Activated naive CD8-positive, alpha-beta T cell treated with anti-CD3 and anti-CD28 coated beads, Interleukin-2, amount 10 ng/mL, durations not matched to agents 7 days and 5 days (primary cell): Measurements from ENCODE around the gene SLC16A3. TPM values are rescaled to one million over a fixed set of nuclear protein-coding genes. Genes with fewer than 3 reads are reported as not detected.
"Not testable (repeated sequence)": the region's sequence is repeated elsewhere in the genome, so short reads cannot be mapped to it uniquely, and the experiment has no call there.

ENCODE experiments used
- ATAC-seq: fragments of 150-1000 bp; cut with Tn5 transposase; one replicate; pipeline ENCODE4 v1.10.0; 2021; ENCODE audit warnings: low read depth, moderate library complexity
- POLR2A ChIA-PET: fragments of 350-600 bp; sonication (Branson Sonifier 250); formaldehyde crosslinking; loops from one replicate; lab custom pipeline; 2021; ENCODE audit warnings: antibody characterized with exemption; lab: Charles Lee
- DNase-seq: peaks from one replicate; pipeline ENCODE4 v3.0.0; 2021
- H3K27ac Mint-ChIP-seq: one replicate; pipeline ENCODE4 v1.8.0; 2022; ENCODE audit warnings: mild to moderate bottlenecking, mixed read lengths
- H3K27me3 Mint-ChIP-seq: one replicate; pipeline ENCODE4 v1.8.0; 2022; ENCODE audit warnings: mild to moderate bottlenecking, moderate library complexity, mixed read lengths
- H3K36me3 Mint-ChIP-seq: one replicate; pipeline ENCODE4 v1.8.0; 2021; ENCODE audit warnings: mild to moderate bottlenecking, mixed read lengths
- H3K4me1 Mint-ChIP-seq: one replicate; pipeline ENCODE4 v1.8.0; 2021; ENCODE audit warnings: mixed read lengths
- H3K4me3 Mint-ChIP-seq: one replicate; pipeline ENCODE4 v1.8.0; 2022; ENCODE audit warnings: mild to moderate bottlenecking, moderate library complexity, mixed read lengths
- H3K9me3 Mint-ChIP-seq: one replicate; pipeline ENCODE4 v1.8.0; 2021; ENCODE audit warnings: mixed read lengths
- total RNA-seq, 2 experiments: library from RNA; stranded (reverse); gene quantifications; one replicate each; pipeline ENCODE4 v1.2.3, GENCODE V29; 2021

SLC16A3 gene
- total RNA-seq, 2 experiments from 2014 or later = 195 to 211 TPM

DNA sequence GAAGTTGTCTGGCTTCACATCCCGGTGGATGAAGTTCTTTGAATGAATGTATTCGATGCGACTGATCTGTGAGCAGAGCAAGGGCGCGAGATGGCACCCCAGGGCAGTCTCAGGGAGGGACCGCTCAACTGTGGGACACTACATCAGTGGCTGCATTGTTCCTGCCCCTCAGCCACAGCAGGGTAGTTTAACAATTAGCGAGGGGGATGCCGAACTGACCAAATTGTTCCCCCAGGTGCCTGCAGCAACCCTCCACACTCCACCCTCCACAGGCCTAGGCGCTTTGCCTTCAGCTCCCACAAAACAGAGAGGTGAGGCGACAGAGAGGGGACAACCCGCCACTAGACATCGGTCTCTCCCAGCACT, 24.3 kb downstream of the SLC16A3 start:
- no peak for DNase-seq
- POLR2A ChIA-PET = interaction anchor here (1.1 kb wide), 1 partner anchor 39 kb away, joined by 5 read pairs; no protein-coding TSS in a partner anchor
- Mint-ChIP-seq H3K36me3 (peaks cover 53% of the 10 kb centered on the region), H3K4me3 (no peak overlapping the region), H3K4me1 (peaks cover 9% of the 10 kb centered on the region), H3K9me3 (peaks cover 2% of the 10 kb centered on the region), H3K27ac (no peak overlapping the region), H3K27me3 (no peaks in the 10 kb centered on the region)
- no peak for ATAC-seq

DNA sequence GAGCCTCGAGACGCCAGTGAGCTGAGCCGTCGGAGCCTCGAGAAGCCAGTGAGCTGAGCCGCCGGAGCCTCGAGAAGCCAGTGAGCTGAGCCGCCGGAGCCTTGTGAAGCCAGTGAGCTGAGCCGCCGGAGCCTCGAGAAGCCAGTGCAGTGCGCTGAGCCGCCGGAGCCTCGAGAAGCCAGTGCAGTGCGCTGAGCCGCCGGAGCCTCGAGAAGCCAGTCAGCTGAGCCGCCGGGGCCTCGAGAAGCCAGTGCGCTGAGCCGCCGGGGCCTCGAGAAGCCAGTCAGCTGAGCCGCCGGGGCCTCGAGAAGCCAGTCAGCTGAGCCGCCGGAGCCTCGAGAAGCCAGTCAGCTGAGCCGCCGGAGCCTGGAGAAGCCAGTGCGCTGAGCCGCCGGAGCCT, 25.3 kb downstream of the SLC16A3 start:
- H3K27me3 Mint-ChIP-seq, H3K27ac Mint-ChIP-seq, ATAC-seq, H3K4me3 Mint-ChIP-seq, DNase-seq, H3K9me3 Mint-ChIP-seq, H3K4me1 Mint-ChIP-seq: not testable (repeated sequence)
- POLR2A ChIA-PET = interaction anchor here (1.1 kb wide), 1 partner anchor 38 kb away, joined by 5 read pairs; no protein-coding TSS in a partner anchor
- H3K36me3 Mint-ChIP-seq = peaks cover 55% of the 10 kb centered on the region

DNA sequence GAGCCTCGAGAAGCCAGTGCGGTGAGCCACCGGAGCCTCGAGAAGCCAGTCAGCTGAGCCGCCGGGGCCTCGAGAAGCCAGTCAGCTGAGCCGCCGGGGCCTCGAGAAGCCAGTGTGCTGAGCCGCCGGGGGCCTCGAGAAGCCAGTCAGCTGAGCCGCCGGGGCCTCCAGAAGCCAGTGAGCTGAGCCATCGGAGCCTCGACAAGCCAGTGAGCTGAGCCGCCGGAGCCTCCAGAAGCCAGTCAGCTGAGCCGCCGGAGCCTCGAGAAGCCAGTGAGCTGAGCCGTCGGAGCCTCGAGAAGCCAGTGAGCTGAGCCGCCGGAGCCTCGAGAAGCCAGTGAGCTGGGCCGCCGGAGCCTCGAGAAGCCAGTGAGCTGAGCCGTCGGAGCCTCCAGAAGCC, 25.9 kb downstream of the SLC16A3 start:
- H3K9me3 Mint-ChIP-seq, DNase-seq, H3K4me1 Mint-ChIP-seq, POLR2A ChIA-PET, H3K27ac Mint-ChIP-seq, H3K4me3 Mint-ChIP-seq, ATAC-seq, H3K27me3 Mint-ChIP-seq: not testable (repeated sequence)
- peaks cover 54% of the 10 kb centered on the region for H3K36me3 Mint-ChIP-seq

DNA sequence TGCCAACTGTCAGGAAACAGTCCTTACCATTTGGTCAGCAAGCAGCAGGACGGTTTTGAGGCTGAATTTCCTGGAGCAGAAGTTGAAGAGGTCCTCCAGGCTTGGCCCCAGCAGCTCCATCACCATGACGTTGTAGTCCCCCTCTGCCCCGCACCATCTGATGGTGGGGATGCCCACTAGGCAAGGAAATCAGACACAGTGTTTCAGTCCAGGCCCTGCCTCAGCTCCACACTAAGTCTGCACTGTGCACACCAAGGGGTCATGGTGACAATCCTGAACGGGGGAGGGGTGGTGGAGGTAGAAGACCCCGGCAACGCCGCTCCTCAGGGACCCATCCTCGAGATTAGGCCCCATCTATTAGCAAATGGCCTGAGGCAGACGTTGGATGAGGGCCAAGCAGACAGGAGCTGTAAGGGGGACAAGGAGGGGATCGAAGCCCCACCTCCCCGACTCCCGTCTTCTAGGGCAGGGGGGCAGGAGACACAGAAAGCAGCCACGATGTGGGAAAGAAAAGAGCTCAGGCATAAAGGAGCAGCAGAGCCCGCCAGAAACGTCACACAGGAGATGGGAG, 26.6 kb downstream of the SLC16A3 start:
- peaks cover 62% of the 10 kb centered on the region for H3K36me3 Mint-ChIP-seq
- ATAC-seq (no peak), DNase-seq (no peak)
- POLR2A ChIA-PET = no interaction called here
- no peak overlapping the region for H3K27ac Mint-ChIP-seq
- H3K4me3 Mint-ChIP-seq = no peak overlapping the region
- H3K27me3 Mint-ChIP-seq = no peaks in the 10 kb centered on the region
- H3K9me3 Mint-ChIP-seq = peaks cover 3% of the 10 kb centered on the region
- peaks cover 8% of the 10 kb centered on the region for H3K4me1 Mint-ChIP-seq

DNA sequence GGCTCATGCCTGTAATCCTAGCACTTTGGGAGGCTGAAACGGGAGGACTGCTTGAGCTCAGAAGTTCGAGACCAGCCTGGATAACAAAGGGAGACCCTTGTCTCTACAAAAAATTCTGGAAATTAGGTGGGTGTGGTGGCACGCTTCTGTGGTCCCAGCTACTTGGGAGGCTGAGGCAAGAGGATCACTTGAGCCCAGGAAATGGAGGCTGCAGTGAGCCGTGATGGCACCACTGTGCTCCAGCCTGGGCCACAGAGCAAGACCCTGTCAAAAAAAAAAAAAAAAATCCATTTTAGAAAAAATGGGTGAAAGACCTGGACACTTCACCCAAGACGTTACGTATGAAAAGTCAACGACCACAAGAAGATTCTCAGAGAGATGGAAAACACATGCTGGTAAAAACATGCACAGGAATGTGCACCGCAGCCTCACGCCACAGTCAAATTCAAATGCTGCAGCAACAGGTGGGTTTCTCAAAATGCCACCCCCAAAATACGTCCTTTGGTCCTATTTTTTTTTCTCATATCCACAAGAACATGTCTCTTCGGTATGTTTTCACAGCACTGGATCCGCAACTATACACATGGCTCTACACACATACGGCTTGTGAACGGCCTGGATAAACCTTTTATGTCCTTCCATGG, 27.5 kb downstream of the SLC16A3 start:
- peaks cover 8% of the 10 kb centered on the region for H3K4me1 Mint-ChIP-seq
- POLR2A ChIA-PET = no interaction called here
- no peak overlapping the region for H3K4me3 Mint-ChIP-seq

DNA sequence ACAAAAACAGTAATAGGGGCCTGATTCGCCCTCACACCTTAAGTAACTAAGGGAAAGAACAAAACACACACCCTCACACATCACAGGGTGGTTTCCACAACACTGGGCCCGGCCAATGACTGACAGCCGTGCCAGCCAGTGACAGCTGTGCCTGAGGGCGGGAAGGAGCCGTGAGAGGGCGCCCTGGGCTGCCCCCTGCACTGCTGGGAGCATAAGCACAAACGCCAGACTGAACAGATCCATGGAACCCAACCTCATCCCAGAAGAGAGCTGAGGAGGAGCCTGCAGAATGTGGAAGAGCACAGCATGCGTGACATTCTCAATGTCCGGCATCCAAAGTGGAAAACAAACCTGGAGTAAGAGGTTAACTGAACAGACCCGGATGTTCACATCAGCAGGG, 28.6 kb downstream of the SLC16A3 start:
- peaks cover 67% of the 10 kb centered on the region for H3K36me3 Mint-ChIP-seq
- ATAC-seq = peak; percentile 67
- H3K27me3 Mint-ChIP-seq = no peaks in the 10 kb centered on the region
- H3K9me3 Mint-ChIP-seq = peaks cover 6% of the 10 kb centered on the region
- no peak overlapping the region for H3K4me3 Mint-ChIP-seq
- peaks cover 8% of the 10 kb centered on the region for H3K4me1 Mint-ChIP-seq
- POLR2A ChIA-PET = no interaction called here
- DNase-seq = no peak
- peak overlapping the region; percentile 73 for H3K27ac Mint-ChIP-seq

More for the DNA sequence above, 27.5 kb downstream of the SLC16A3 start:
- no peak overlapping the region for H3K27ac Mint-ChIP-seq
- peaks cover 66% of the 10 kb centered on the region for H3K36me3 Mint-ChIP-seq
- no peaks in the 10 kb centered on the region for H3K27me3 Mint-ChIP-seq
- DNase-seq (no peak), ATAC-seq (no peak)
- H3K9me3 Mint-ChIP-seq = peaks cover 6% of the 10 kb centered on the region

DNA sequence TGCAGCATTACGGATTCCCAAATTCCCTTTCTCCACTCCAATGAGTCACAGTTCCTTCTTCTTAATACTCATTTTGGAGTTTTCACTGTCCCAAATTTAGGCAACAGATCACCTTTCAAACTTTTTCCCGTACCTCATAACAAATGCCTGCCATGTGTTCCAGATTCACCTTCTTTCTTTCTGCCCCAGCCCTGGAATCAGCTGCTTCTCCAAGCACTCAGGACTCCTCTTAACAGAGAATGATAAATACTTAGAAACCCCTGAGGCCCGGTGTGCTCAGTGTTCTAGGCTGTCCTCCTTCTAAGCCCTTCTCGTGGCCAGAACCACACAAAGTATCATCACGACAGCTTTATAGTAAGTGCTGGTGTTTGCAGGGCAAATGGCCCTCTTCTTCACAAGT, 29.7 kb downstream of the SLC16A3 start:
- no peak for ATAC-seq
- no peak overlapping the region for H3K27ac Mint-ChIP-seq
- H3K36me3 Mint-ChIP-seq = peaks cover 61% of the 10 kb centered on the region
- H3K4me3 Mint-ChIP-seq = no peak overlapping the region
- no peaks in the 10 kb centered on the region for H3K27me3 Mint-ChIP-seq
- peaks cover 6% of the 10 kb centered on the region for H3K9me3 Mint-ChIP-seq
- POLR2A ChIA-PET = no interaction called here
- peaks cover 10% of the 10 kb centered on the region for H3K4me1 Mint-ChIP-seq
- DNase-seq = no peak

DNA sequence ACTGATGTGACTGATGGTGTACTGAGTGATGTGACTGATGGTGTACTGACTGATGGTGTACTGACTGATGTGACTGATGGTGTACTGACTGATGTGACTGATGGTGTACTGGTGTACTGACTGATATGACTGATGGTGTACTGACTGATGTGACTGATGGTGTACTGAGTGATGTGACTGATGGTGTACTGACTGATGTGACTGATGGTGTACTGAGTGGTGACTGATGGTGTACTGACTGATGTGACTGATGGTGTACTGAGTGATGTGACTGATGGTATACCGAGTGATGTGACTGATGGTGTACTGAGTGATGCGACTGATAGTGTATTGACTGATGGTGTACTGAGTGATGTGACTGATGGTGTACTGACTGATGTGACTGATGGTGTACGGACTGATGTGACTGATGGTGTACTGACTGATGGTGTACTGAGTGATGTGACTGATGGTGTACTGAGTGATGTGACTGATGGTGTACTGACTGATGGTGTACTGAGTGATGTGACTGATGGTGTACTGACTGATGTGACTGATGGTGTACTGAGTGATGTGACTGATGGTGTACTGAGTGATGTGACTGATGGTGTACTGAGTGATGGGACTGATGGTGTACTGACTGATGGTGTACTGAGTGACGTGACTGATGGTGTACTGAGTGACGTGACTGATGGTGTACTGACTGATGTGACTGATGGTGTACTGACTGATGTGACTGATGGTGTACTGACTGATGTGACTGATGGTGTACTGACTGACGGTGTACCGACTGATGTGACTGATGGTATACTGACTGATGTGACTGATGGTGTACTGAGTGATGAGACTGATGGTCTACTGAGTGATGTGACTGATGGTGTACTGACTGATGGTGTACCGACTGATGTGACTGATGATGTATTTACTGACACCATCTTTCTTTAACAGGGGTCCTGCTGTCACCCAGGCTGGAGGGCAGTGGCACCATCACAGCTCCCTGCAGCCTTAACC, 31.4 kb downstream of the SLC16A3 start:
- H3K27ac Mint-ChIP-seq, ATAC-seq: not testable (repeated sequence)

DNA sequence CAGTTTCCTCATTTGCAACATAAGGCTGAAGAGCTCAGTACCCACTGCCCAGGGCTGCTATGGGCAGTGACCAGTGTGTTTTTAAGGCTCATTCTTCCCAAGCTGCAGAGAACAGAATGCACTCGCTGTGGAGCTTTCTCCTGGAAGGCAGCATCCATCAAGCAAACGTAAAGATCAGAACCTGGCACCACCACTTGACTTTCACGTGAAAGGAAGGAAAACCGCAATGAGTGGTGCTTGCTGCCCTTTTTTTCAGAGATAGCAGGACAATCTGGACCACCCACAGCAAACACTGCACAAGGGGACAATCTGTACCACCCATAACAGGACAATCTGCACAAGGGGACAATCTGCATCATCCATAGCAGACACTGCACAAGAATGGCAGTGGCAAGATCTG, 33.5 kb downstream of the SLC16A3 start:
- Mint-ChIP-seq H3K4me1 (peaks cover 13% of the 10 kb centered on the region), H3K27me3 (no peaks in the 10 kb centered on the region), H3K9me3 (peaks cover 5% of the 10 kb centered on the region), H3K4me3 (no peak overlapping the region), H3K27ac (no peak overlapping the region), H3K36me3 (peaks cover 53% of the 10 kb centered on the region)
- DNase-seq = no peak
- no peak for ATAC-seq
- POLR2A ChIA-PET = no interaction called here

More for the DNA sequence above, 31.4 kb downstream of the SLC16A3 start:
- peaks cover 67% of the 10 kb centered on the region for H3K36me3 Mint-ChIP-seq
- H3K4me1 Mint-ChIP-seq, H3K4me3 Mint-ChIP-seq, DNase-seq, H3K9me3 Mint-ChIP-seq, H3K27me3 Mint-ChIP-seq, POLR2A ChIA-PET: not testable (repeated sequence)

DNA sequence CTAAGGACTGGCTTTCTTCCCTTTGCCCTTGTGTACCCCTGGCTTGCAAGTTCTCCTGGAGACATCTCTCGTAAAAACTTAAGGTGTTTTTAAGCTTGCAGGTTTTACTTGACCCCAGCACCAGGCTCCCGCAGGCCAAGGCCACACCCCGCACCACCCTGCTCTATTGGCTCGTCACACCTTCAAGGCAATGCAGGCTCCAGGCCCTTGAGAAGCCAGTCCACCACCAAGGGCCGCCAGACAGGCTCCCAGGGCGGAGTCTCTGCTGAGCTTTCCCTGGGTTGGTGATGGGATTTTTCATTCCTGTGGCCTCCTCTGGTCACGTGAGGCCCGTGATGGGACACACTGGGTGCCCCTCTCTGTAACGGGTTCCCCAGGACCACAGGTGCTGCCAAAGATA, 34.8 kb downstream of the SLC16A3 start:
- POLR2A ChIA-PET = no interaction called here
- ATAC-seq (no peak), DNase-seq (no peak)
- Mint-ChIP-seq H3K9me3 (peaks cover 5% of the 10 kb centered on the region), H3K27ac (no peak overlapping the region), H3K27me3 (no peaks in the 10 kb centered on the region), H3K4me1 (peaks cover 20% of the 10 kb centered on the region), H3K36me3 (peaks cover 45% of the 10 kb centered on the region), H3K4me3 (no peak overlapping the region)

DNA sequence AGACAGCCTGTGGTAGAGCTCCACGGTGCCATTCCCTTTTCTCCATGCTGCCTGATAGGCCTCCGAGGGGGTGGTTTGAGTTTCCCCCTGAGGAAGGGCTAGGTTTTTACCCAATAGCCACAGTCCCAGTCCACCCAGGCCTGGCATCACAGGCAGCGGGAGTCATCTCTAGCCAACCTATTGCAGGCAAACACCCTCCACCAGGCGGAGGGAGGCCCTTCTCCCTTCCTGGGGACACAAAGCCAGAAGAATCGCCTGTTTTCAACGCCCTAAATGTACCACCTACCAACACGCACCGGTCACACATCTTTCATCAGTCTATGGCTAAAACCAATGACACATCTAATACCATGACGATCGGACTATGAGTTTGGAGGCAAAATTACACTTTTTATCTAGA, 37.3 kb downstream of the SLC16A3 start:
- H3K4me1 Mint-ChIP-seq = peaks cover 38% of the 10 kb centered on the region
- ATAC-seq (no peak), DNase-seq (no peak)
- H3K36me3 Mint-ChIP-seq = peaks cover 39% of the 10 kb centered on the region
- H3K27ac Mint-ChIP-seq = no peak overlapping the region
- POLR2A ChIA-PET = interaction anchor here (0.6 kb wide), 1 partner anchor 190 kb away, joined by 7 read pairs; no protein-coding TSS in a partner anchor
- H3K27me3 Mint-ChIP-seq = no peaks in the 10 kb centered on the region
- no peaks in the 10 kb centered on the region for H3K9me3 Mint-ChIP-seq
- no peak overlapping the region for H3K4me3 Mint-ChIP-seq

DNA sequence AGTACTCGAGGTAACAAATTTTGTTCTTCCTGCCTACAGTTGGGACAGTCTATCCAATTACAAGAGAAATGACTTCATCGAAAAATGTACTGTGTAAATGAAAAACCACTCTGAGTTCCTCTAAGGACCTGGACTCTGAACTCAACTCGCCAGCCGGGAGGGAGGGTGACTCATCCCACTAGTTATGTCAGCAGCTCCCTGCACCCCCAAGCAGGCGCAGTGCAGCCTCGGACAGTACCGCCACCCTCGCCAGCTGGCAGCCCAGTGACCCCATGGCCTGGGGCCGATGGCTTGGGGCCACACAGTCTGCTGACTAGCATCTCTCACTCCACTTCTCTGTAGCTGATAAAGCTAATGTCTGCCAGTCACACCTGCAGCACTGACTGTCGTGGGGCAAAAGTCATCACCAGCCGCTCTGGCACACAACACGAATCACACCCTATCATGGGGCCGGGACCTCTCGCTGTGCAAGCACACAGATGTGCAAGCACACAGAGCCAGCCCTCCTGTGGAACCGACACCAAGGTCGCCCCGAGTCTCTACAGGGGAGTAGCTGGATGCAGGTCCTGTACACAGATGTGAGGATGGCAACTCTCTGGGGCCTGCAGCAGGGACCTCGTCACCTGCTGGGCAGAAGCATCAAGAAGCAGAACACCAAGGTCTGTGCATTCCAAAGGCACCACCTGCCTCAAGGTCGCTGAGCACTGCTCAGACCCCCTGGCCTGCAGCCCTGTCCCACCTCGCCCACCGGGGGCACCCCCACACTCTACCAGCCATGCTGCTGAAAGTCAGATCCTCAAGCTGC, 38.9 kb downstream of the SLC16A3 start:
- POLR2A ChIA-PET = interaction anchor here (0.6 to 1.4 kb wide), 4 partner anchors 8 to 246 kb away, joined by 3 to 5 read pairs (median 4); partner anchors contain the start of genes CENPX and RAC3
- DNase-seq = no peak
- Mint-ChIP-seq H3K4me3 (peak overlapping the region; percentile 28), H3K36me3 (peaks cover 29% of the 10 kb centered on the region), H3K9me3 (no peaks in the 10 kb centered on the region), H3K27ac (peak overlapping the region; percentile 63), H3K4me1 (peaks cover 46% of the 10 kb centered on the region), H3K27me3 (no peaks in the 10 kb centered on the region)
- ATAC-seq = peak; percentile 29
